ENCODE results near the gene ZNF81.
"Not testable (repeated sequence)": the region's sequence is repeated elsewhere in the genome, so short reads cannot be mapped to it uniquely, and the experiment has no call there.

Gene ZNF81

GRCh38 chrX:47836164-47837072 is at the start of gene ZNF81:
Gene ZNF81, plus strand, starts transcription at chrX:47836902. Its CDS starts 9,366 bp downstream, at chrX:47846268.
- DNase-seq, result peak; percentile 78 to 82

DNA sequence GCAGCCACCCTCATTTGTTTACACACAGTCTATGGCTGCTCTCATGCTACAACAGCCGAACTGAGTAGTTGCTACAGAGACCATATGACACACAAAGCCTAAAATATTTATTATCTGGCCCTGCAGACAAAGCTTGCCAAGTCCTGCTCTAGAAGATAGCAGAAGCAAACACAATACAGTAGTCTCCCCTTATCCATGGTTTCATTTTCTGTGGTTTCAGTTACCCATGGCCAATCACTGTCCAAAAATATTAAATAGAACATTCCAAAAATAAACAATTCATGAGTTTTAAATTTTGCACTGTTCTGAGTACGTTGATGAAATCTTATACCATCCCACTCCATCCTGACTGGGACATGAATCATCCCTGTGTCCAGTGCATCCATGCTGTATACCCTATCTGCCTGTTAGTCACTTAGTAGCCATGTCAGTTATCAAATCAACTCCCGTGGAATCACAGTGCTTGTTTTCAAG is 40.2 kb upstream of the ZNF81 start:
- DNase-seq, result no peak

DNA sequence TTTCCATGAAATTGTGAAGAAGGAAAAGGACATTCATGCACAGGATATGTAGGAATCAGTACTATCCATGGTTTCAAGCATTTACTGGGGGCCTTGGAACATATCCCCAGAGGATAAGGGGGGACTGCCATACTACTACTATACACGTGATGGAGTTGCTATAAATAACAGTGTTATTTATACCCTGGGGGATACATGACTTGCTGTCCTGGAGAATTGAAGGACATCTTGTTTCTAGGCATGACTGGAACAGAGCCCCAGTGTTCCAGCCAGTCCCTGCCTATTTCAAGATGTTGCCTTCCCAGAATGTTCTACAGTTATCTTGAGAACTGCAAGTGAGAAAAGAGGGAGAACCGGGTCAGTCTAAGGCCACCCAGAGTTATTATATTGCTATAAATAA is 39.6 kb upstream of the ZNF81 start:
- no peak for DNase-seq

- DNase-seq, result no peak
Measured at GRCh38 chrX:47798861-47799260, 37.8 kb upstream of the ZNF81 start.

DNA sequence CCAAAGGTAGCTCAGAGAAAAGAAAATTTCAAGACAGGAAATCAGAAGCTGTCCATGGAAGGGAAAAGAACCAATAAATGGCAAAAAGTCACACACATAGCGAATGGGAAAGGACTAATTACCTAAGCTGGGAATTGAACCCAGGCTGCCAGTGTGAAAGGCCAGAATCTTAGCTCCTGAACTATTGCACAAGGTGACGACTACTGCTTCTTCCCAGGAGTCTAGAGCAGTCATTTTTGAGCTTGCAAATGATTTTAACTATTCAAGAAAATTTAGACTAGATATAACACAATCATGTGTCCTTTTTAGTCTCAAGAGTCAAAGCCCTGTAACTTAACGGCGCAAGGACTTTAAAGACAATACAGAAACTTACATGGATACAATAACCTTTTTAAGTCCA is 34.1 kb upstream of the ZNF81 start:
- no peak for DNase-seq

- not testable (repeated sequence) for DNase-seq
Measured at GRCh38 chrX:47803103-47803502, 33.6 kb upstream of the ZNF81 start.

- DNase-seq, result no peak
Measured at GRCh38 chrX:47804315-47804714, 32.4 kb upstream of the ZNF81 start.

DNA sequence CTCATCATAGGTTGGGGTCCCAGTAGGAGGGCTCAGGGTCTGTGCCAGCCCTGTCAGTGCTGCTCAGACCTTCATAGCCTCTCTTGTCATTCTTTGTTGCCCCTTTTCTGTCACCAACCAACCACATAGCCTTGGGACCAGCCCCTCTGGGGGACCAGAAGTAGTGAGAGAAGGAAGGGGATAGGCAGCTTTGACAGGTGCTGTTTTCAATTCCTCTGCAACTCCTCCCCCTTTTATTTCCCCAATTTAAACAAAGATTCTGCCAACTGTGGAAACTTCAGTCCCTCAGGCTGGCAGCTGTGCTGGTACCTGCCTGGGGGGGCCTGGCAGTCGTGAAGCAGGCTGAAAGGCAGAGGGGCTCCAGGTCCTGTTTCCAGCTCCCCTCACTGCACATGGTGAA is 30.9 kb upstream of the ZNF81 start:
- DNase-seq, result not testable (repeated sequence)

DNA sequence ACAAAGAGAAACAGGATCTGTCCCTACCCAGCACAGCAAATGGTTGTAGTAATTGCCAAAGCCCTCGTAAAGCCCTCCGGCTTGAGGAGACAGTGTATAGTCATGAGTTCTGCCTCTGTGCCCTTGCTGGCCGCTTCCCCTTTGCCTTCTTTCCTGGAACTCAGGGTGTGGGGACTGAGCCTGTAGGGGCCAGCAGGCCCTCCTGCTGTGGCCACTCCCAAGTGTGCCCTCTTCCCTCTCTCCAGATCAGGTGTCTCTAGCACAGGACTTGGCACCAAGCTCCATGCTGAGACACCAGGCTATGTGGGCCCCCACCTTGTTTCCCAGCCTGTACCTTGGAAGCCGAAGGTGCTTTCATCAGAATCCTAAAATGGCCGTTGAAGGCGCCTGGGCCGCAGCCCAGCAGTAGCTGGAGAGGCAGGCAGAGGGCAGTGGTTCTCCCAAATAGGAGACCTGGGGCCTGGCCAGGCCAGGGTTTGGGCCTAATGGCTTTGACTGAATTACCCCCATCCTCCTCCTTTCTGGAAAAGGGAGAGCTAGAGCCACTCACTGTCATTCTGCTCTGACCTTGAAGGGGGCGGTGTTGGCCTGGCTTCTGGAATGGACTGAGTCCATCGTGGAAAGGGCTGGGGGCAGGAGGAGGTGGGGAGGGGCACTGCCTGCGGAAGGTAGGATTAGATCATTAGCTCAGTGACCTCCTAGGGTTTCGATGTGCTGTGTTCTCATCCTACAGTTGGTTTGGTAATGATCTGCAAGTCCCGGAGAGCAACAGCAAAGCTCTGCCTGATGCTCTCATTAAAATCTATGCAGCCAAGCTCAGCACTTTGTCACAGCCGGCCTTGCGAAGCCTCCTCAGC is 30.1 kb upstream of the ZNF81 start:
- DNase-seq, result not testable (repeated sequence)

- DNase-seq, result not testable (repeated sequence)
Measured at GRCh38 chrX:47807272-47807538, 29.5 kb upstream of the ZNF81 start.

- DNase-seq, result no peak
Measured at GRCh38 chrX:47807548-47807947, 29.2 kb upstream of the ZNF81 start.

- no peak for DNase-seq
Measured at GRCh38 chrX:47808904-47809788, 27.6 kb upstream of the ZNF81 start.

DNA sequence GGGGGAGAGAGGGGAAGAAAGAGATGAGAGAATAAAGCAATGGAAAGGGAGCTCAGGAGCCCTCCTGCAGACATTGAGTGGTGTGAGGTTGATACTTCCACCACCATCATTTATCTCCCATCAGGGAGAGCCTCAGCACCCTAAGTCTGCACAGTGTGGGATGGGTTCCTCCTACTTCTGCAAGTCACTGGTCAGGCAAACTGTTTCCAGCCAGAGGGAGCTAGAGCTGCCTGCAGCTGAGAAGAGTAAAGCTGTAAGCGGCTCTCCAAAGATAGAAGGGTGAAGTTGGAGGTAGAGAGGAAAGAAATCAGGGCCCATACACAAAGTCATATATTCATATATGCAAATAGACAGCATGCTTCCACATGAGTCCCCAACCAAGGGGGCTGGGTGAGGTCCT is 21.9 kb upstream of the ZNF81 start:
- no peak for DNase-seq

DNA sequence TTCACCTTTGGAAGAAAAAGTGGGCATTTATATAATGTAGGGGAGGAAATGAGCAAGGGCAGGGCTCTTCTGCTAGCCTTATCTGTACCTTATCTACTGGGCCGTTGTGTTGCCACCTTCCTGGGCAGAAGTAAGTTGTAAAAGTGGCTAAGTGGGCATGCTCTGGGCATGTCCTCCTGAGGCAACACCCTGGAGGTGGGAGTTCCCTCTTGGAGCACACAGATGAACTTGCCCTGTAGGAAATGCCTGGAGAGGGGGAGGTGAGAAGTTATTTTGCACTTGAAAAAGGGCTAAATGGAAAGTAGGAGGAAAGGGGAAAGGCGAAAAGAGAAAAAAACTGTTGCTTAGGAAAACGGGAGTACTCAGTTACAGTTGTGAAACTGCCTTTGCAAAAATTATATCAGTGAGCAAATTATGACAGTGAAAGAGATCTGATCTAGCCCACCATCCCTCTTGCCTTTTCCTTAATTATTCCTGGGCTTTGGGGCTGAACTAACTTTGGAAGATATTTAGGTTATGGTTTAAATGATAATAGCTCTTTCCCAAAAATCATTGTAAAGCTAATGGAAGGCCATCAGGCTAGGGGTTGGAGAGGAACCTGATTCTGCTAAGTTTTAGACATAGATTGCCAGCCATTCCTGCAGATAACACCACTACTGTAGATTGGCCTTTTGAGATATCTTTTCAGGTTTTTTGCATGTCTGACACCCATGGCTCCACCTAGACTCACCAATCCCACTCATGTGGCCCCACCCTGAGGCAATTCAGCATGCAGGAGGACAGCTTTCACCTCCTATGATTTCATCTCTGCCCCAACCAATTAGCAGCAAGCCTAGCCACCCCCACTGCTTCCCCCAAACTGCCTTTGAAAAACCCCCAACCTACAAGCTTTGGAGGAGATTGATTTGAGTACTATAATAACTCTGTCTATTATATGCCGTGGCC is 20.5 kb upstream of the ZNF81 start:
- no peak for DNase-seq

DNA sequence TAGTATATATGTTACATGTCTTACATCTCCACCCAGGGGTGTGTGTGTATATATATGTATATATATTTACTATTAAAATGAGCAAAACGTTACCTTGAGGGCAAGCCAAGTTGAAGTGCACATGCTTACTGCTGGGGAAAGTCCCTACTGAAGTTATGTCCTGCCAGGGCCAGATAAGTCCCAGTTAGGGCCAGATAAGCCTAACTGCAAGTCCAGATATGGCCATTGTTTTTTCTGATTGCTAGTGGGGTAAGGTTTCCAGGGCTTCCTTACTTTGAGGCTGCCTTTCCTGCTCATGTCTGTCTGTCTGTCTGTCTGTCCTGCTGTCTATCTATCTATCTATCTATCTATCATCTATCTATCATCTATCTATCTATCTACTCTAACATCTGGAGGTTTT is 19.3 kb upstream of the ZNF81 start:
- no peak for DNase-seq

DNA sequence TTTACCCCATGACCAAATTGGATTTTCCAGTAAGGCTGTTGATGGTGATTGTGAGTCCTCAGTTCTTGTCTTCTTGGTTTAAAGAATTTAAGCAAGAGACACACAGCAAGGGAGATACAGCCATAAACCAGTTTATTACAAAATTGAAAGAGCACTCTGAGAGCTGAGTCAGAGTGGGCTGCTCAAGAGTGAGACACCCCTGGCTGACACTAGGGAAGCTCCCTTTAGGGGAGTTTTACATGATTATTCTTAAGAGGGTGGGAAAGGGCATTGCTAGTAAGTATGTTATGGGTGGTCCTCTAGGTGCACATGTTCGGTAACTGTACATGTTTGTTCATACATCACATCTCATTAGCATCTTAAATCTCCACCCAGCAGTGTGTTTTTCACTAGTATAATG is 18.8 kb upstream of the ZNF81 start:
- no peak for DNase-seq

- DNase-seq, result no peak
Measured at GRCh38 chrX:47828984-47829383, 7.7 kb upstream of the ZNF81 start.

DNA sequence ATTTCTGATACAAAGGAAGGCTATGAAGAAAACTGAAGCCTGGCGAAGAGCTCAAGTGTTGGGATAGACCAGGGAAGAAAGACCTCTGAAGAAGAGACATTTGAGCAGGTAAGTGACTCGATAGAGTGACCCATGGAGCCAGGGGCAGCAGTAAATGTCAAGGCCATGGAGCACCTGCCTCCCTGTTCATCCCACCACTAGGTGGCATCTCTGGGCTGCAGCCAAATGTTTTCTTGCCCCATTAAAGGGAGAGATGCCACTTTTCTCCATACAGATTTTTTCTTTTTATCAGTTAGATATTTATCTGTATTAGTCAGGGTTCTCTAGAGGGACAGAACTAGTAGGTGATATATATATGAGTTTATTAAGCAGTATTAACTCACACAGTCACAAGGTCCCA is 4.9 kb upstream of the ZNF81 start:
- DNase-seq, result peak; percentile 16 to 21

- no peak for DNase-seq
Measured at GRCh38 chrX:47838361-47838760, 1.7 kb downstream of the ZNF81 start.

- no peak for DNase-seq
Measured at GRCh38 chrX:47840111-47840510, 3.4 kb downstream of the ZNF81 start.

DNA sequence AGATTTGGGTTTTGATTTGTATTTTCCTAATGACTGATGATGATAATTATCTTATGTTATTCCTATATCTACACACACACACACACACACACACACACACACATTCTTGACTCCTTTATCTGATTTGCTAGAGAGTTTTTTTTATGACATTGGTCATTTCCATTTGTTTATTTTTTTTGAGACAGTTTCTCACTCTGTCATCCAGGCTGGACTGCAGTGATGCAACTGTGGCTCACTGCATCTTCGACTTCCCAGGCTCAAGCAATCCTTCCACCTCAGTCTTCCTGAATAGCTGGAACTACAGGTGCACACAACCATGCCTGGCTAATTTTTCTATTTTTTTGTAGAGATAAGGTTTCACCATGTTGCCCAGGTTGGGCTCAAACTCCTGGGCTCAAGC is 6.7 kb downstream of the ZNF81 start:
- no peak for DNase-seq

GRCh38 chrX:47844117-47844516 is 7.4 kb downstream of the ZNF81 start:
- DNase-seq, result no peak

Data from Kasumi-1 (cell line).